Mesothelial cell of epicardium (in vitro differentiated cells): Measurements from ENCODE around the gene FBXO15. TPM values are rescaled to one million over a fixed set of nuclear protein-coding genes. Genes with fewer than 3 reads are reported as not detected.

ENCODE experiments used
- DNase-seq, 2 experiments: peaks; one replicate each; pipeline ENCODE4 v3.0.0; 2021; ENCODE audit warnings: low spot score in 2 of 2; ENCODE audit not compliant: unreplicated experiment in 2 of 2
- H3K27ac Mint-ChIP-seq: 2 replicates; pipeline ENCODE4 v1.8.0; 2021; ENCODE audit warnings: mixed read lengths
- H3K27me3 Mint-ChIP-seq: 2 replicates; pipeline ENCODE4 v1.8.0; 2021; ENCODE audit warnings: low read depth, mixed read lengths
- H3K36me3 Mint-ChIP-seq: 2 replicates; pipeline ENCODE4 v1.8.0; 2021; ENCODE audit warnings: mixed read lengths
- H3K4me1 Mint-ChIP-seq: 2 replicates; pipeline ENCODE4 v1.8.0; 2021; ENCODE audit warnings: mixed read lengths
- H3K4me3 Mint-ChIP-seq: 2 replicates; pipeline ENCODE4 v1.8.0; 2021; ENCODE audit warnings: mild to moderate bottlenecking, moderate library complexity, mixed read lengths
- H3K9me3 Mint-ChIP-seq: 2 replicates; pipeline ENCODE4 v1.8.0; 2021; ENCODE audit warnings: mixed read lengths
- CTCF ChIP-seq: fragments of 200-600 bp; sonication (generic); IDR thresholded peaks from one replicate; pipeline ENCODE4 v1.5.0; 2021; ENCODE audit warnings: antibody characterized with exemption; ENCODE audit not compliant: unreplicated experiment
- total RNA-seq: library from RNA; stranded (reverse); gene quantifications from 3 replicates; pipeline ENCODE4 v1.2.1, GENCODE V29; 2021

Gene FBXO15
- total RNA-seq, result 1.6 to 2.3 TPM (median 2.2 TPM) in 3 replicates

GRCh38 chr18:74147779-74148542 lies at the start of gene FBXO15, which contains the start of gene TIMM21:
TSS of gene FBXO15 (minus strand) at chr18:74147834. CDS start at chr18:74147785, 49 bp downstream.
TSS of gene TIMM21 (plus strand) at chr18:74148523. CDS start at chr18:74148809, 286 bp downstream.
- DNase-seq, result peak; percentile 92 to 97
- peak within 1 kb of the TSS; percentile 99 for H3K4me3 Mint-ChIP-seq
- peak within 1 kb of the TSS; percentile 97 for H3K27ac Mint-ChIP-seq
- H3K4me1 Mint-ChIP-seq, result peaks cover 34% of the 10 kb centered on the region
- H3K9me3 Mint-ChIP-seq, result no peaks in the 10 kb centered on the region
- no peaks in the 10 kb centered on the region for H3K36me3 Mint-ChIP-seq
- no peaks in the 10 kb centered on the region for H3K27me3 Mint-ChIP-seq
- no peak for TF ChIP-seq CTCF

GRCh38 chr18:74196220-74197119 lies 48.8 kb upstream of the FBXO15 start:
- Mint-ChIP-seq H3K27ac (peak overlapping the region; percentile 31), H3K27me3 (peaks cover 11% of the 10 kb centered on the region)

GRCh38 chr18:74194691-74195090 lies 47.1 kb upstream of the FBXO15 start:
- Mint-ChIP-seq H3K4me1 (peaks cover 17% of the 10 kb centered on the region), H3K27ac (no peak overlapping the region), H3K4me3 (no peak overlapping the region), H3K27me3 (peaks cover 11% of the 10 kb centered on the region), H3K9me3 (no peaks in the 10 kb centered on the region), H3K36me3 (no peaks in the 10 kb centered on the region)
- DNase-seq, result no peak
- TF ChIP-seq CTCF, result no peak

More at GRCh38 chr18:74196220-74197119, 48.8 kb upstream of the FBXO15 start:
- Mint-ChIP-seq H3K9me3 (no peaks in the 10 kb centered on the region), H3K4me1 (peaks cover 8% of the 10 kb centered on the region), H3K4me3 (peak overlapping the region; percentile 61), H3K36me3 (no peaks in the 10 kb centered on the region)
- peak; percentile 95 for TF ChIP-seq CTCF
- peak in 1 of 2 experiments; percentile 42 for DNase-seq

GRCh38 chr18:74191577-74191976 lies 43.9 kb upstream of the FBXO15 start:
- Mint-ChIP-seq H3K27me3 (peaks cover 11% of the 10 kb centered on the region), H3K4me3 (no peak overlapping the region), H3K9me3 (no peaks in the 10 kb centered on the region), H3K4me1 (peaks cover 22% of the 10 kb centered on the region), H3K36me3 (no peaks in the 10 kb centered on the region), H3K27ac (no peak overlapping the region)
- no peak for DNase-seq
- TF ChIP-seq CTCF, result no peak

- Mint-ChIP-seq H3K27ac (no peak overlapping the region), H3K27me3 (peaks cover 11% of the 10 kb centered on the region), H3K4me1 (peaks cover 17% of the 10 kb centered on the region), H3K36me3 (no peaks in the 10 kb centered on the region), H3K4me3 (no peak overlapping the region), H3K9me3 (no peaks in the 10 kb centered on the region)
- TF ChIP-seq CTCF, result no peak
- no peak for DNase-seq
Measured at GRCh38 chr18:74190086-74190485, 42.5 kb upstream of the FBXO15 start.
